Stomach (tissue), 4 donors: Measurements from ENCODE around the gene IP6K3.

Source experiments
- CTCF ChIP-seq, 7 experiments: fragments of 450-650 bp in 4 of 7; fragments of 200-600 bp in 3 of 7; sonication (generic) in 3 of 7; IDR thresholded peaks; one replicate each; pipeline ENCODE4 v1.5.1; 2016 to 2019; ENCODE audit warnings: antibody characterized with exemption in 7 of 7, control low read depth in 2 of 7, mild to moderate bottlenecking in 1 of 7
- POLR2A ChIP-seq, 4 donors: fragments of 450-650 bp; IDR thresholded peaks; one replicate each; pipeline ENCODE4 v1.6.1; 2016; ENCODE audit warnings: antibody characterized with exemption in 4 of 4, control low read depth in 2 of 4, mild to moderate bottlenecking in 1 of 4, moderate library complexity in 1 of 4

- TF ChIP-seq CTCF (IDR thresholded peaks at IDR 0.05) (no peak), POLR2A (IDR thresholded peaks at IDR 0.05) (no peak)
Measured at GRCh38 chr6:33746036-33746600, 587 bp downstream of the IP6K3 start.
